OCI-LY3 (cell line): Measurements from ENCODE around the gene SNX25.

Experiments
- H2AFZ ChIP-seq: fragments of 200-600, 300-600 bp; shearing (Covaris generic); 2 replicates; pipeline ENCODE4 v1.6.0; 2014; ENCODE audit warnings: antibody characterized with exemption, low read depth, low read length
- H3K27ac ChIP-seq: fragments of 200-600, 300-600 bp; sonication (generic); 2 replicates; pipeline ENCODE4 v1.5.1; 2014; ENCODE audit warnings: mild to moderate bottlenecking, low read length, moderate library complexity, mixed read lengths
- H3K27me3 ChIP-seq: fragments of 200-600, 300-600 bp; sonication (generic); 2 replicates; pipeline ENCODE4 v1.6.1; 2014; ENCODE audit warnings: low read depth, low read length, mixed read lengths
- H3K36me3 ChIP-seq: fragments of 200-600, 300-600 bp; sonication (generic); replicated peaks from 2 replicates; pipeline ENCODE3; 2014; ENCODE audit warnings: low read depth, low read length, mixed read lengths
- H3K4me1 ChIP-seq: fragments of 300-600, 200-600 bp; sonication (generic); 2 replicates; pipeline ENCODE4 v1.6.1; 2014; ENCODE audit warnings: low read length, mixed read lengths
- H3K4me2 ChIP-seq: fragments of 200-600, 300-600 bp; sonication (generic); 2 replicates; pipeline ENCODE4 v1.6.1; 2014; ENCODE audit warnings: low read length, mixed read lengths
- H3K4me3 ChIP-seq: fragments of 300-600, 200-600 bp; sonication (generic); 2 replicates; pipeline ENCODE4 v1.5.1; 2014; ENCODE audit warnings: antibody characterized with exemption, mild to moderate bottlenecking, low read length, moderate library complexity
- H3K79me2 ChIP-seq: fragments of 300-600, 200-600 bp; shearing (Covaris generic); 2 replicates; pipeline ENCODE4 v1.6.1; 2014; ENCODE audit warnings: mild to moderate bottlenecking, low read length, mixed read lengths
- H3K9ac ChIP-seq: fragments of 300-600, 200-600 bp; shearing (Covaris generic); 2 replicates; pipeline ENCODE4 v1.6.0; 2014; ENCODE audit warnings: mild to moderate bottlenecking, low read length, moderate library complexity
- H3K9me3 ChIP-seq: fragments of 200-600, 300-600 bp; shearing (Covaris generic); 2 replicates; pipeline ENCODE4 v1.6.1; 2014; ENCODE audit warnings: low read length, mixed read lengths; ENCODE audit not compliant: insufficient read depth
- H4K20me1 ChIP-seq: fragments of 200-600, 300-600 bp; sonication (generic); 2 replicates; pipeline ENCODE4 v1.6.1; 2016; ENCODE audit warnings: low read length, mixed read lengths; ENCODE audit not compliant: insufficient read depth
- CTCF ChIP-seq: fragments of 200-600, 300-600 bp; sonication (generic); IDR thresholded peaks from 2 replicates; pipeline ENCODE4 v1.5.1; 2014; ENCODE audit warnings: antibody characterized with exemption, low read length, low read depth
- EZH2phosphoT487 ChIP-seq: fragments of 200-600 bp; shearing (Covaris generic); IDR thresholded peaks from 2 replicates; pipeline ENCODE4 v1.6.1; 2018; ENCODE audit warnings: antibody characterized with exemption, mixed run types, low read depth

Gene SNX25

GRCh38 chr4:185278716-185279115 lies 69.3 kb downstream of the SNX25 start:
- H3K4me2 ChIP-seq: no peak overlapping the region
- H3K79me2 ChIP-seq: no peaks in the 10 kb centered on the region
- H3K36me3 ChIP-seq: no peaks in the 10 kb centered on the region
- H3K27me3 ChIP-seq: no peaks in the 10 kb centered on the region
- no peaks in the 10 kb centered on the region for H4K20me1 ChIP-seq
- TF ChIP-seq CTCF (no peak), EZH2phosphoT487 (no peak)
- no peak overlapping the region for H3K9ac ChIP-seq
- no peak overlapping the region for H3K4me3 ChIP-seq
- no peaks in the 10 kb centered on the region for H3K4me1 ChIP-seq
- H2AFZ ChIP-seq: no peak overlapping the region
- no peak overlapping the region for H3K27ac ChIP-seq
- no peaks in the 10 kb centered on the region for H3K9me3 ChIP-seq

GRCh38 chr4:185280608-185281007 lies 71.2 kb downstream of the SNX25 start:
- no peaks in the 10 kb centered on the region for H3K9me3 ChIP-seq
- no peaks in the 10 kb centered on the region for H3K79me2 ChIP-seq
- no peak overlapping the region for H3K9ac ChIP-seq
- no peaks in the 10 kb centered on the region for H3K4me1 ChIP-seq
- TF ChIP-seq EZH2phosphoT487 (no peak), CTCF (no peak)
- no peak overlapping the region for H2AFZ ChIP-seq
- H3K27me3 ChIP-seq: no peaks in the 10 kb centered on the region
- no peak overlapping the region for H3K4me2 ChIP-seq
- no peaks in the 10 kb centered on the region for H3K36me3 ChIP-seq
- H3K4me3 ChIP-seq: no peak overlapping the region
- H3K27ac ChIP-seq: no peak overlapping the region
- no peaks in the 10 kb centered on the region for H4K20me1 ChIP-seq

GRCh38 chr4:185282968-185283367 lies 73.6 kb downstream of the SNX25 start:
- no peak overlapping the region for H3K4me3 ChIP-seq
- H3K27ac ChIP-seq: no peak overlapping the region
- H3K4me2 ChIP-seq: no peak overlapping the region
- no peaks in the 10 kb centered on the region for H3K36me3 ChIP-seq
- H4K20me1 ChIP-seq: no peaks in the 10 kb centered on the region
- no peaks in the 10 kb centered on the region for H3K27me3 ChIP-seq
- no peaks in the 10 kb centered on the region for H3K79me2 ChIP-seq
- TF ChIP-seq EZH2phosphoT487 (no peak), CTCF (no peak)
- no peak overlapping the region for H2AFZ ChIP-seq
- H3K4me1 ChIP-seq: no peaks in the 10 kb centered on the region
- no peak overlapping the region for H3K9ac ChIP-seq
- H3K9me3 ChIP-seq: no peaks in the 10 kb centered on the region

DNA sequence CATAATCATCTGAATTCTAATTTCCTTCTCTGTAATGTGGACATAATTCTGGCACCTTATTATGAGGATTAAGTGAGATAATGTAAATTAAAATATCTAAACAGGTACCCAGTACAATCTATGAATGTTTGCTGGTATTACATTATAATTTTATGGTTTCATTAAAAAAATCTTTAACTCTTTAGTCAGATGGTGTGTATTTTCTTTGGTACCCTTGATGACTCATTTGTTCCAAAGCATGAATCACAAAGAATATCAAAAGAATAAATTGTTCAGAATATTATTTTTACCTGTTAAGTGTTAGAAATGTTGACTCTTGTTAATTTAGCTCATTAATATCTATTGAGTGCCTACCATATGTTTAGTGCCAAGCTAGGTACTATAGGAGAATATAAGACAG lies 74.3 kb downstream of the SNX25 start:
- Histone ChIP-seq H3K4me2 (no peak overlapping the region), H4K20me1 (no peaks in the 10 kb centered on the region), H3K27me3 (no peaks in the 10 kb centered on the region), H2AFZ (no peak overlapping the region), H3K9me3 (no peaks in the 10 kb centered on the region), H3K4me3 (no peak overlapping the region), H3K36me3 (no peaks in the 10 kb centered on the region), H3K79me2 (no peaks in the 10 kb centered on the region), H3K27ac (no peak overlapping the region), H3K9ac (no peak overlapping the region), H3K4me1 (no peaks in the 10 kb centered on the region)
- TF ChIP-seq EZH2phosphoT487: no peak
- no peak for TF ChIP-seq CTCF
